Prostate gland (tissue), 2 donors: Measurements from ENCODE around the gene ABL2.

Experiments
- POLR2A ChIP-seq: fragments of 450-650 bp; IDR thresholded peaks from one replicate; pipeline ENCODE4 v1.6.1; 2016; ENCODE audit warnings: antibody characterized with exemption, mild to moderate bottlenecking
- POLR2AphosphoS5 ChIP-seq: sonication (generic); formaldehyde crosslinking; IDR thresholded peaks from one replicate; pipeline ENCODE4 v1.6.1; 2017; ENCODE audit warnings: antibody characterized with exemption
- TF ChIP-seq, protein P1 (sequence below), 4 experiments: fragments of 200-600 bp in 2 of 4; fragments of 450-650 bp in 2 of 4; sonication (generic) in 2 of 4; IDR thresholded peaks; 1 replicate in 3 of 4; 2 replicates in 1 of 4; pipeline ENCODE4 v1.5.1; 2016 to 2019; ENCODE audit warnings: antibody characterized with exemption in 4 of 4, mild to moderate bottlenecking in 2 of 4, moderate library complexity in 2 of 4

DNA sequence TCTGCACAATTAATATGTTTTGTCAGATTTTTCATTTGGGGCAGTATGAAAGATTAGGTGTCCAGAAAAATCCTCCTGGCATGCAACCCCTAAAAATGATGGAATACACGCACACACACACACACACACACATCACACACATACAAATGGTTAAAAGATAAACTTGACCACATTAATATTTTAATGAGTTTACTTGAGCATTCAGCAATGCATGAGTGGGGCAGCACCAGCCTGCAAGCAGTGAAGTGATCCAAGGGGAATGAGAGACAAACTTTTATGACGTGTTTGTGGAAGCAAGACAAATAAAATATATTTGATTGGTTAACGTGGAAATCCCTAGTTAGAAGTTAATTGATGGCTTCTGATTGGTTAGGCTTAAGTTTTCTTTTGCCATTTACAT, 35.0 kb upstream of the ABL2 start:
- TF ChIP-seq, protein P1, sequence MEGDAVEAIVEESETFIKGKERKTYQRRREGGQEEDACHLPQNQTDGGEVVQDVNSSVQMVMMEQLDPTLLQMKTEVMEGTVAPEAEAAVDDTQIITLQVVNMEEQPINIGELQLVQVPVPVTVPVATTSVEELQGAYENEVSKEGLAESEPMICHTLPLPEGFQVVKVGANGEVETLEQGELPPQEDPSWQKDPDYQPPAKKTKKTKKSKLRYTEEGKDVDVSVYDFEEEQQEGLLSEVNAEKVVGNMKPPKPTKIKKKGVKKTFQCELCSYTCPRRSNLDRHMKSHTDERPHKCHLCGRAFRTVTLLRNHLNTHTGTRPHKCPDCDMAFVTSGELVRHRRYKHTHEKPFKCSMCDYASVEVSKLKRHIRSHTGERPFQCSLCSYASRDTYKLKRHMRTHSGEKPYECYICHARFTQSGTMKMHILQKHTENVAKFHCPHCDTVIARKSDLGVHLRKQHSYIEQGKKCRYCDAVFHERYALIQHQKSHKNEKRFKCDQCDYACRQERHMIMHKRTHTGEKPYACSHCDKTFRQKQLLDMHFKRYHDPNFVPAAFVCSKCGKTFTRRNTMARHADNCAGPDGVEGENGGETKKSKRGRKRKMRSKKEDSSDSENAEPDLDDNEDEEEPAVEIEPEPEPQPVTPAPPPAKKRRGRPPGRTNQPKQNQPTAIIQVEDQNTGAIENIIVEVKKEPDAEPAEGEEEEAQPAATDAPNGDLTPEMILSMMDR (IDR thresholded peaks at IDR 0.05): peak in 1 of 4 experiments; percentile 2
- TF ChIP-seq POLR2A (no peak), POLR2AphosphoS5 (peak; percentile 26)
